G401.6 (cell line): ENCODE data around the gene LTF.
"Not testable (repeated sequence)": the region's sequence is repeated elsewhere in the genome, so short reads cannot be mapped to it uniquely, and the experiment has no call there.

Experiments used
- FAIRE-seq: peaks from 2 replicates; lab custom pipeline; 2012; peaks lifted over from hg19 to GRCh38; lab: Jason Lieb, UNC

LTF gene

GRCh38 chr3:46464326-46465195 is at the start of gene LTF:
Gene LTF (minus strand): TSS chr3:46464905. CDS start chr3:46464867, 38 bp downstream.
- no peak for FAIRE-seq

GRCh38 chr3:46512191-46512749 is 47.6 kb upstream of the LTF start:
- no peak for FAIRE-seq

GRCh38 chr3:46509661-46510187 is 45.0 kb upstream of the LTF start:
- FAIRE-seq, result no peak

- FAIRE-seq, result no peak
These were observed 44.3 kb upstream of the LTF start for GRCh38 chr3:46508850-46509591.

GRCh38 chr3:46506526-46506925 is 41.8 kb upstream of the LTF start:
- FAIRE-seq, result no peak

GRCh38 chr3:46505953-46506352 is 41.2 kb upstream of the LTF start:
- FAIRE-seq, result no peak

GRCh38 chr3:46504789-46505188 is 40.1 kb upstream of the LTF start:
- no peak for FAIRE-seq

- no peak for FAIRE-seq
These were observed 38.6 kb upstream of the LTF start for GRCh38 chr3:46503200-46503874.

GRCh38 chr3:46501702-46502101 is 37.0 kb upstream of the LTF start:
- no peak for FAIRE-seq

- no peak for FAIRE-seq
These were observed 36.2 kb upstream of the LTF start for GRCh38 chr3:46500656-46501635.

GRCh38 chr3:46498916-46499519 is 34.3 kb upstream of the LTF start:
- FAIRE-seq, result no peak

- FAIRE-seq, result no peak
These were observed 33.0 kb upstream of the LTF start, which contains the start of gene RTP3 for GRCh38 chr3:46497556-46498265. Gene RTP3 (plus strand): TSS chr3:46497976. CDS start chr3:46498063, 87 bp downstream.

GRCh38 chr3:46496746-46497555 is 32.2 kb upstream of the LTF start:
- no peak for FAIRE-seq

GRCh38 chr3:46495901-46496456 is 31.3 kb upstream of the LTF start:
- no peak for FAIRE-seq

GRCh38 chr3:46494491-46494890 is 29.8 kb upstream of the LTF start:
- not testable (repeated sequence) for FAIRE-seq

- FAIRE-seq, result no peak
These were observed 28.3 kb upstream of the LTF start for GRCh38 chr3:46492890-46493547.

- no peak for FAIRE-seq
These were observed 26.7 kb upstream of the LTF start for GRCh38 chr3:46491089-46492070.
